ENCODE data around the gene RAD51B. TPM values are rescaled to one million over a fixed set of nuclear protein-coding genes. Genes with fewer than 3 reads are reported as not detected.
"Not testable (repeated sequence)": the region's sequence is repeated elsewhere in the genome, so short reads cannot be mapped to it uniquely, and the experiment has no call there.

Gene RAD51B
- total RNA-seq, 1 experiment from 2014 or later = 29.9 TPM

- no peak for DNase-seq
- no peak overlapping the region for H3K4me3 ChIP-seq
- H3K4me1 ChIP-seq (replicated peaks; ENCODE audit: insufficient read depth) = no peaks in the 10 kb centered on the region
- no peaks in the 10 kb centered on the region for H3K27me3 ChIP-seq (ENCODE audit: insufficient read depth, low read depth)
- H3K79me2 ChIP-seq (ENCODE audit: low read depth) = no peaks in the 10 kb centered on the region
- no peak overlapping the region for H3K27ac ChIP-seq
- TF ChIP-seq CTCF (conservative IDR thresholded peaks at IDR 0.05) = no peak
- no peak for TF ChIP-seq EZH2 (IDR thresholded peaks at IDR 0.05; ENCODE audit: low read depth)
- POLR2A ChIA-PET (ENCODE audit: unreplicated experiment) = interaction anchor here (0.9 kb wide), 1 partner anchor 358 kb away, joined by 6 read pairs; no protein-coding TSS in a partner anchor
- H3F3A ChIP-seq (ENCODE audit: insufficient read depth, low read depth) = no peaks in the 10 kb centered on the region
- H3K36me3 ChIP-seq (ENCODE audit: low read depth) = no peaks in the 10 kb centered on the region
- H3K9me3 ChIP-seq (ENCODE audit: insufficient read depth, low read depth) = peaks cover 6% of the 10 kb centered on the region; the same call in 1 of the 2 replicates
- CTCF ChIA-PET = no interaction called here
- BruUV-seq (replicated peaks) = no TSS peak
- H3K9me2 ChIP-seq (ENCODE audit: insufficient read depth) = no peaks in the 10 kb centered on the region
- H3K4me2 ChIP-seq = no peak overlapping the region
- H2AFZ ChIP-seq = no peak overlapping the region
- H4K20me1 ChIP-seq (ENCODE audit: insufficient read depth) = no peaks in the 10 kb centered on the region
- intact Hi-C loops (cut with micrococcal nuclease; ENCODE audit: unreplicated experiment) = no loop called here
These were observed 207.7 kb downstream of the RAD51B start for GRCh38 chr14:68027276-68027675.

GRCh38 chr14:68028075-68028474, 208.5 kb downstream of the RAD51B start:
- H3K27me3 ChIP-seq (ENCODE audit: insufficient read depth, low read depth) = no peaks in the 10 kb centered on the region
- no peaks in the 10 kb centered on the region for H3K79me2 ChIP-seq (ENCODE audit: low read depth)
- no peaks in the 10 kb centered on the region for H3K4me1 ChIP-seq (replicated peaks; ENCODE audit: insufficient read depth)
- no peaks in the 10 kb centered on the region for H4K20me1 ChIP-seq (ENCODE audit: insufficient read depth)
- H3K9me3 ChIP-seq (ENCODE audit: insufficient read depth, low read depth) = peaks cover 10% of the 10 kb centered on the region; the same call in 1 of the 2 replicates
- no peak for DNase-seq
- TF ChIP-seq CTCF (conservative IDR thresholded peaks at IDR 0.05) (no peak), EZH2 (IDR thresholded peaks at IDR 0.05; ENCODE audit: low read depth) (no peak)
- no peak overlapping the region for H3K4me3 ChIP-seq
- POLR2A ChIA-PET (ENCODE audit: unreplicated experiment) = no interaction called here
- no TSS peak for BruUV-seq (replicated peaks)
- intact Hi-C loops (cut with micrococcal nuclease; ENCODE audit: unreplicated experiment) = no loop called here
- H3K4me2 ChIP-seq = no peak overlapping the region
- H3K27ac ChIP-seq = no peak overlapping the region
- CTCF ChIA-PET = no interaction called here
- no peaks in the 10 kb centered on the region for H3F3A ChIP-seq (ENCODE audit: insufficient read depth, low read depth)
- H3K9me2 ChIP-seq (ENCODE audit: insufficient read depth) = no peaks in the 10 kb centered on the region
- H3K36me3 ChIP-seq (ENCODE audit: low read depth) = no peaks in the 10 kb centered on the region
- H2AFZ ChIP-seq = no peak overlapping the region

GRCh38 chr14:68031011-68031410, 211.4 kb downstream of the RAD51B start:
- H3K4me3 ChIP-seq; H2AFZ ChIP-seq; DNase-seq; BruUV-seq (replicated peaks); H3K36me3 ChIP-seq (ENCODE audit: low read depth); POLR2A ChIA-PET (ENCODE audit: unreplicated experiment); H3K9me2 ChIP-seq (ENCODE audit: insufficient read depth); H3K4me2 ChIP-seq; H3K4me1 ChIP-seq (replicated peaks; ENCODE audit: insufficient read depth); intact Hi-C loops (cut with micrococcal nuclease; ENCODE audit: unreplicated experiment); H4K20me1 ChIP-seq (ENCODE audit: insufficient read depth); H3K27me3 ChIP-seq (ENCODE audit: insufficient read depth, low read depth); H3K27ac ChIP-seq; CTCF ChIA-PET; H3K79me2 ChIP-seq (ENCODE audit: low read depth); H3F3A ChIP-seq (ENCODE audit: insufficient read depth, low read depth): not testable (repeated sequence)
- H3K9me3 ChIP-seq (ENCODE audit: insufficient read depth, low read depth) = peaks cover 10% of the 10 kb centered on the region; the same call in 1 of the 2 replicates

GRCh38 chr14:68032154-68032553, 212.6 kb downstream of the RAD51B start:
- no peak overlapping the region for H3K4me2 ChIP-seq
- no peak overlapping the region for H3K27ac ChIP-seq
- H3K9me3 ChIP-seq (ENCODE audit: insufficient read depth, low read depth) = peaks cover 10% of the 10 kb centered on the region; the same call in 1 of the 2 replicates
- ChIA-PET POLR2A (ENCODE audit: unreplicated experiment) (no interaction called here), CTCF (no interaction called here)
- no peaks in the 10 kb centered on the region for H4K20me1 ChIP-seq (ENCODE audit: insufficient read depth)
- no peak for TF ChIP-seq CTCF (conservative IDR thresholded peaks at IDR 0.05)
- no peak for TF ChIP-seq EZH2 (IDR thresholded peaks at IDR 0.05; ENCODE audit: low read depth)
- no peaks in the 10 kb centered on the region for H3K4me1 ChIP-seq (replicated peaks; ENCODE audit: insufficient read depth)
- H3K79me2 ChIP-seq (ENCODE audit: low read depth) = no peaks in the 10 kb centered on the region
- no peaks in the 10 kb centered on the region for H3K9me2 ChIP-seq (ENCODE audit: insufficient read depth)
- H3K36me3 ChIP-seq (ENCODE audit: low read depth) = no peaks in the 10 kb centered on the region
- H3K4me3 ChIP-seq = no peak overlapping the region
- DNase-seq = no peak
- no peak overlapping the region for H2AFZ ChIP-seq
- no TSS peak for BruUV-seq (replicated peaks)
- no peaks in the 10 kb centered on the region for H3F3A ChIP-seq (ENCODE audit: insufficient read depth, low read depth)
- no peaks in the 10 kb centered on the region for H3K27me3 ChIP-seq (ENCODE audit: insufficient read depth, low read depth)
- intact Hi-C loops (cut with micrococcal nuclease; ENCODE audit: unreplicated experiment) = no loop called here
